Psoas muscle (tissue), 8 donors: ENCODE data around the gene PSMF1. TPM values are rescaled to one million over a fixed set of nuclear protein-coding genes. Genes with fewer than 3 reads are reported as not detected.

Source experiments
- ATAC-seq, 4 donors: fragments of 200-7000 bp; cut with Tn5 transposase; one replicate each; pipeline ENCODE4 v1.9.1; 2020; ENCODE audit warnings: moderate library complexity in 3 of 4, mild to moderate bottlenecking in 2 of 4
- DNase-seq, 2 donors: peaks; one replicate each; pipeline ENCODE4 v3.0.0-alpha.2; 2020
- H3K27ac ChIP-seq: fragments of 200-600 bp; one replicate; pipeline ENCODE4 v1.8.0; 2022
- H3K27me3 ChIP-seq, 3 donors: fragments of 200-600 bp in 1 of 3; one replicate each; pipeline versions ENCODE4 v1.6.1 to v1.8.0; 2013 to 2022; ENCODE audit warnings: low read length in 2 of 3, mild to moderate bottlenecking in 2 of 3, moderate library complexity in 1 of 3; ENCODE audit not compliant: insufficient read depth in 3 of 3
- H3K36me3 ChIP-seq, 2 donors: fragments of 200-600 bp in 1 of 2; one replicate each; pipeline versions ENCODE4 v1.6.1 to v1.8.0; 2013 to 2022; ENCODE audit warnings: low read depth in 1 of 2, mild to moderate bottlenecking in 1 of 2, moderate library complexity in 1 of 2; ENCODE audit not compliant: insufficient read depth in 1 of 2
- H3K4me1 ChIP-seq: fragments of 200-600 bp; one replicate; pipeline ENCODE4 v1.8.0; 2022
- H3K4me3 ChIP-seq: fragments of 200-600 bp; one replicate; pipeline ENCODE4 v1.8.0; 2022; ENCODE audit warnings: mild to moderate bottlenecking
- H3K9me3 ChIP-seq: fragments of 200-600 bp; one replicate; pipeline ENCODE4 v1.8.0; 2022
- WGBS, 3 donors: extraction: QIAGEN DNeasy Blood & Tissue Kit; methylation state at CpG; one replicate each; pipeline versions ENCODE4 v1.1.6 to v1.1.7; 2013; 5-methylcytosine and 5-hydroxymethylcytosine counted together
- intact Hi-C, 2 donors: fragments of 100-400 bp; cut with DNase I; formaldehyde crosslinking; loops; one replicate each; pipeline versions ENCODE4 v1.11.0 to v1.14.2; 2022
- long read RNA-seq, 2 donors: library from polyadenylated mRNA; unstranded; transcript quantifications; one replicate each; pipeline ENCODE4 v2.0.0, GENCODE V29; 2021
- polyA plus RNA-seq, 3 donors: library from polyadenylated mRNA; stranded (reverse); fragments of 200-250 nt; gene quantifications; one replicate each; pipeline ENCODE4 v1.2.3, GENCODE V29; 2013
- total RNA-seq, 4 donors: library from RNA; stranded (reverse); fragmentation: NEBNext Ultra II Directional in 2 of 4; extraction: Animal tissue kit (Norgen Biotek cat#: 25700) in 2 of 4; gene quantifications; one replicate each; pipeline versions ENCODE4 v1.2.1 to v1.2.4, GENCODE V29; 2021 to 2023
- TF ChIP-seq, protein P1 (sequence below): fragments of 200-600 bp; IDR thresholded peaks from one replicate; pipeline ENCODE4 v1.8.0; 2022; ENCODE audit warnings: antibody characterized with exemption
- donor health status: healthy with polysubstance abuse.
- donor health status: DM: no; HTN: no; CAD: no; lungs with moderate emphysema.
- donor health status: Bipolar disorder and iron deficiency.
- donor health status: healthy.
- donor health status: DM: yes; HTN: yes; CAD: no.
- donor health status: DM: no; HTN: no; CAD: no.
- donor health status: DM: no; HTN: no; CAD: no.
- donor health status: DM: yes; HTN: yes; CAD: no.

Gene PSMF1
- total RNA-seq: 100 to 1,000 TPM; 137 to 159 (median 144) TPM
- polyA plus RNA-seq: 100 to 1,000 TPM in 1 of 3 donors, 10 to 100 TPM in 2; 81.0 to 129 (median 89.8) TPM
- long read RNA-seq, donor 1, full-length matches to known transcripts: 111 of 127 reads
- long read RNA-seq, donor 1, partial matches to known transcripts: 7 of 127 reads
- long read RNA-seq, donor 1, other reads (novel, unspliced or antisense): 9 of 127 reads
- long read RNA-seq, donor 2, full-length matches to known transcripts: 237 of 267 reads
- long read RNA-seq, donor 2, partial matches to known transcripts: 3 of 267 reads
- long read RNA-seq, donor 2, other reads (novel, unspliced or antisense): 27 of 267 reads

DNA sequence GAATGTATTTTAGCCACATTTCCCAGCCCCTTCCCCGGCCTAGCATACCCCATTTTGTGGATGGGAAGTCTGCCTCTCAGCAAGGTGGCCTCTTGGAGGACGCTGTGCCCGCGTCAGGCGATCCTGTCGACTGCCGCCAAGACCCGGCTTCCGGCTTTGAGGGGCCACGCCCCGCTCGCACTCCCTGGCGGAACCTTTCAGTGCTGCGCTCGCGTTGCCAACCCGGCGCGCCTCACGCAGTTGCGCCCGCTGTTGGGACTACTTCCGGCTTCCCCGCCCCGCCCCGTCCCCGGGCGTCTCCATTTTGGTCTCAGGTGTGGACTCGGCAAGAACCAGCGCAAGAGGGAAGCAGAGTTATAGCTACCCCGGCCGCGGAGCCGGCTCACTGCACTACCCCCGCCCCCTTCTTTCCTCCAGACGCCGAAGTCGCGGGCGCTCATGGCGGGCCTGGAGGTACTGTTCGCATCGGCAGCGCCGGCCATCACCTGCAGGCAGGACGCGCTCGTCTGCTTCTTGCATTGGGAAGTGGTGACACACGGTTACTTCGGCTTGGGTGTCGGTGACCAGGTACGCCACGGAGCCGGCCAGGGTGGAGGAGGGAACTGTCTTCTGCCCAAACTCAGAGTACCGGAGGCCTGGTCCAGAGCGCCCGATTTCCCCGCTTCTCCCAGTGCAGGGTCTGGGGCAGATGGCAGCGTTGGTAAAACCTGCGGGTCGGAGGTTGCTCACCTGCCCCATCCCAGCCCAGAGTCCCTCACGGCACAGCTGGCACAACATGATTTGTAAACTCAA, at the start of gene PSMF1:
Gene PSMF1, plus strand, starts transcription at position 267 of the 792 bp plus-strand sequence. Its CDS starts 172 bp downstream, at position 439.
- Histone ChIP-seq H3K36me3 (peaks cover 0 to 14% of the 10 kb centered on the region in 2 donors), H3K4me3 (peak within 1 kb of the TSS; percentile 98), H3K27ac (peak within 1 kb of the TSS; percentile 85), H3K4me1 (peaks cover 50% of the 10 kb centered on the region), H3K27me3 (no peaks in the 10 kb centered on the region), H3K9me3 (no peaks in the 10 kb centered on the region)
- WGBS, 3 donors: 0 to 1% (median 1%) methylated on average over 43 to 62 of the region's 62 CpGs
- intact Hi-C loops: loop anchor here (5.0 to 10.0 kb wide), 3 partner anchors 274 to 349 kb away; partner anchors contain the start of genes NSFL1C (in 2 of the 2) and FKBP1A (in 1 of the 2)
- TF ChIP-seq, protein P1, sequence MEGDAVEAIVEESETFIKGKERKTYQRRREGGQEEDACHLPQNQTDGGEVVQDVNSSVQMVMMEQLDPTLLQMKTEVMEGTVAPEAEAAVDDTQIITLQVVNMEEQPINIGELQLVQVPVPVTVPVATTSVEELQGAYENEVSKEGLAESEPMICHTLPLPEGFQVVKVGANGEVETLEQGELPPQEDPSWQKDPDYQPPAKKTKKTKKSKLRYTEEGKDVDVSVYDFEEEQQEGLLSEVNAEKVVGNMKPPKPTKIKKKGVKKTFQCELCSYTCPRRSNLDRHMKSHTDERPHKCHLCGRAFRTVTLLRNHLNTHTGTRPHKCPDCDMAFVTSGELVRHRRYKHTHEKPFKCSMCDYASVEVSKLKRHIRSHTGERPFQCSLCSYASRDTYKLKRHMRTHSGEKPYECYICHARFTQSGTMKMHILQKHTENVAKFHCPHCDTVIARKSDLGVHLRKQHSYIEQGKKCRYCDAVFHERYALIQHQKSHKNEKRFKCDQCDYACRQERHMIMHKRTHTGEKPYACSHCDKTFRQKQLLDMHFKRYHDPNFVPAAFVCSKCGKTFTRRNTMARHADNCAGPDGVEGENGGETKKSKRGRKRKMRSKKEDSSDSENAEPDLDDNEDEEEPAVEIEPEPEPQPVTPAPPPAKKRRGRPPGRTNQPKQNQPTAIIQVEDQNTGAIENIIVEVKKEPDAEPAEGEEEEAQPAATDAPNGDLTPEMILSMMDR: peak; percentile 14
- ATAC-seq (peak; percentile 98 to 99 (median 98)), DNase-seq (peak; percentile 96 to 97)

DNA sequence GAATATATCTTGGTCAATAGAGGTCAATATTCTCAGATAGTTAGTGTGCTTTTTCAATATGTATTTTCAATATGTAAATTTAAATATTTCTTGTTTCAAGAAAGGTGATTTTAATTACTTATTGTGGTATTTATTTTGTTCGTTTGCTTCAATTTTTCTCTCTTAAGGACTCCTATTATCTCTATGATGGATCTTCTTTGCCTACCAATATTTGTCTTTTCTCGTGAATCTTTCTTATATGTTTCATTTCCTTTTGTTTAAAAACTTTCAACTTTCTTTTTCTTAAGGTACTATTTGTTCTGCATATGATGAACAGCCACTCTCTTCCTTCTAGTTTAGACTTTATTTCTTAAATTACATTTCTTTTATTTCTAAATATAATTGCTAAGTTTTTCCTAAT, 46.1 kb upstream of the PSMF1 start:
- no peaks in the 10 kb centered on the region for H3K36me3 ChIP-seq
- H3K27me3 ChIP-seq: peaks cover 0 to 8% (median 0%) of the 10 kb centered on the region in 3 donors
- no peak overlapping the region for H3K4me3 ChIP-seq
- 75 to 81% (median 79%) methylated on average over 2 of the region's 2 CpGs for WGBS, 3 donors
- no peak for DNase-seq
- intact Hi-C loops: no loop called here
- H3K27ac ChIP-seq: no peak overlapping the region
- TF ChIP-seq, protein P1: no peak
- ATAC-seq: no peak
- no peaks in the 10 kb centered on the region for H3K4me1 ChIP-seq
- H3K9me3 ChIP-seq: peaks cover 8% of the 10 kb centered on the region

GRCh38 chr20:1075616-1076015, 42.8 kb upstream of the PSMF1 start:
- no peaks in the 10 kb centered on the region for H3K4me1 ChIP-seq
- DNase-seq (no peak), ATAC-seq (no peak)
- intact Hi-C loops: no loop called here
- peaks cover 8% of the 10 kb centered on the region for H3K9me3 ChIP-seq
- WGBS, 3 donors: 72 to 83% (median 82%) methylated on average over 3 of the region's 3 CpGs
- H3K27ac ChIP-seq: no peak overlapping the region
- TF ChIP-seq, protein P1: no peak
- peaks cover 0 to 2% (median 0%) of the 10 kb centered on the region in 3 donors for H3K27me3 ChIP-seq
- H3K4me3 ChIP-seq: no peak overlapping the region
- no peaks in the 10 kb centered on the region for H3K36me3 ChIP-seq

GRCh38 chr20:1081891-1082290, 36.5 kb upstream of the PSMF1 start:
- ATAC-seq: no peak
- 85 to 93% (median 93%) methylated on average over 4 of the region's 4 CpGs for WGBS, 3 donors
- no peak for DNase-seq
- intact Hi-C loops: no loop called here
- TF ChIP-seq, protein P1: no peak
- no peaks in the 10 kb centered on the region for H3K36me3 ChIP-seq
- H3K4me1 ChIP-seq: no peaks in the 10 kb centered on the region
- no peak overlapping the region for H3K4me3 ChIP-seq
- no peaks in the 10 kb centered on the region for H3K9me3 ChIP-seq
- H3K27me3 ChIP-seq: peaks cover 0 to 2% (median 0%) of the 10 kb centered on the region in 3 donors
- H3K27ac ChIP-seq: no peak overlapping the region
